Measurements from ENCODE around the gene HBG1.

DNA sequence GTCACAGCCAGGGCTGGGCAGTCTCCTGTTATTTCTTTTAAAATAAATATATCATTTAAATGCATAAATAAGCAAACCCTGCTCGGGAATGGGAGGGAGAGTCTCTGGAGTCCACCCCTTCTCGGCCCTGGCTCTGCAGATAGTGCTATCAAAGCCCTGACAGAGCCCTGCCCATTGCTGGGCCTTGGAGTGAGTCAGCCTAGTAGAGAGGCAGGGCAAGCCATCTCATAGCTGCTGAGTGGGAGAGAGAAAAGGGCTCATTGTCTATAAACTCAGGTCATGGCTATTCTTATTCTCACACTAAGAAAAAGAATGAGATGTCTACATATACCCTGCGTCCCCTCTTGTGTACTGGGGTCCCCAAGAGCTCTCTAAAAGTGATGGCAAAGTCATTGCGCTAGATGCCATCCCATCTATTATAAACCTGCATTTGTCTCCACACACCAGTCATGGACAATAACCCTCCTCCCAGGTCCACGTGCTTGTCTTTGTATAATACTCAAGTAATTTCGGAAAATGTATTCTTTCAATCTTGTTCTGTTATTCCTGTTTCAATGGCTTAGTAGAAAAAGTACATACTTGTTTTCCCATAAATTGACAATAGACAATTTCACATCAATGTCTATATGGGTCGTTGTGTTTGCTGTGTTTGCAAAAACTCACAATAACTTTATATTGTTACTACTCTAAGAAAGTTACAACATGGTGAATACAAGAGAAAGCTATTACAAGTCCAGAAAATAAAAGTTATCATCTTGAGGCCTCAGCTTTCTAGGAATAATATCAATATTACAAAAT is 38.6 kb upstream of the HBG1 start:
- TF ChIP-seq POLR2A (IDR thresholded peaks at IDR 0.05; ENCODE audit: low read depth, low read length) (no peak), RAD21 (IDR thresholded peaks at IDR 0.05; ENCODE audit: low read length) (no peak), CHD1 (IDR thresholded peaks at IDR 0.05; ENCODE audit: low read depth, low read length) (no peak), SMC3 (IDR thresholded peaks at IDR 0.05; ENCODE audit: low read depth, low read length) (no peak), MAFK (IDR thresholded peaks at IDR 0.05; ENCODE audit: low read depth, low read length) (0 out of 2 replicates have a peak, but pooled peaks have one; percentile 15), RCOR1 (IDR thresholded peaks at IDR 0.05; ENCODE audit: insufficient replicate concordance, low read length) (no peak), BHLHE40 (IDR thresholded peaks at IDR 0.05; ENCODE audit: low read depth, low read length) (no peak), MAZ (IDR thresholded peaks at IDR 0.05; ENCODE audit: borderline replicate concordance, low read depth, low read length) (0 out of 2 replicates have a peak, but pooled peaks have one; percentile 20)
- TF ChIP-seq, protein P1, sequence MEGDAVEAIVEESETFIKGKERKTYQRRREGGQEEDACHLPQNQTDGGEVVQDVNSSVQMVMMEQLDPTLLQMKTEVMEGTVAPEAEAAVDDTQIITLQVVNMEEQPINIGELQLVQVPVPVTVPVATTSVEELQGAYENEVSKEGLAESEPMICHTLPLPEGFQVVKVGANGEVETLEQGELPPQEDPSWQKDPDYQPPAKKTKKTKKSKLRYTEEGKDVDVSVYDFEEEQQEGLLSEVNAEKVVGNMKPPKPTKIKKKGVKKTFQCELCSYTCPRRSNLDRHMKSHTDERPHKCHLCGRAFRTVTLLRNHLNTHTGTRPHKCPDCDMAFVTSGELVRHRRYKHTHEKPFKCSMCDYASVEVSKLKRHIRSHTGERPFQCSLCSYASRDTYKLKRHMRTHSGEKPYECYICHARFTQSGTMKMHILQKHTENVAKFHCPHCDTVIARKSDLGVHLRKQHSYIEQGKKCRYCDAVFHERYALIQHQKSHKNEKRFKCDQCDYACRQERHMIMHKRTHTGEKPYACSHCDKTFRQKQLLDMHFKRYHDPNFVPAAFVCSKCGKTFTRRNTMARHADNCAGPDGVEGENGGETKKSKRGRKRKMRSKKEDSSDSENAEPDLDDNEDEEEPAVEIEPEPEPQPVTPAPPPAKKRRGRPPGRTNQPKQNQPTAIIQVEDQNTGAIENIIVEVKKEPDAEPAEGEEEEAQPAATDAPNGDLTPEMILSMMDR (conservative IDR thresholded peaks at IDR 0.05; ENCODE audit: low read depth, low read length), result no peak
- TF ChIP-seq, protein P2, sequence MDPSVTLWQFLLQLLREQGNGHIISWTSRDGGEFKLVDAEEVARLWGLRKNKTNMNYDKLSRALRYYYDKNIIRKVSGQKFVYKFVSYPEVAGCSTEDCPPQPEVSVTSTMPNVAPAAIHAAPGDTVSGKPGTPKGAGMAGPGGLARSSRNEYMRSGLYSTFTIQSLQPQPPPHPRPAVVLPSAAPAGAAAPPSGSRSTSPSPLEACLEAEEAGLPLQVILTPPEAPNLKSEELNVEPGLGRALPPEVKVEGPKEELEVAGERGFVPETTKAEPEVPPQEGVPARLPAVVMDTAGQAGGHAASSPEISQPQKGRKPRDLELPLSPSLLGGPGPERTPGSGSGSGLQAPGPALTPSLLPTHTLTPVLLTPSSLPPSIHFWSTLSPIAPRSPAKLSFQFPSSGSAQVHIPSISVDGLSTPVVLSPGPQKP (IDR thresholded peaks at IDR 0.05; ENCODE audit: borderline replicate concordance, low read depth, low read length), result no peak
- TF ChIP-seq, protein P3, sequence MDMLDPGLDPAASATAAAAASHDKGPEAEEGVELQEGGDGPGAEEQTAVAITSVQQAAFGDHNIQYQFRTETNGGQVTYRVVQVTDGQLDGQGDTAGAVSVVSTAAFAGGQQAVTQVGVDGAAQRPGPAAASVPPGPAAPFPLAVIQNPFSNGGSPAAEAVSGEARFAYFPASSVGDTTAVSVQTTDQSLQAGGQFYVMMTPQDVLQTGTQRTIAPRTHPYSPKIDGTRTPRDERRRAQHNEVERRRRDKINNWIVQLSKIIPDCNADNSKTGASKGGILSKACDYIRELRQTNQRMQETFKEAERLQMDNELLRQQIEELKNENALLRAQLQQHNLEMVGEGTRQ (IDR thresholded peaks at IDR 0.05; ENCODE audit: low read depth, low read length), result no peak
